Measurements from ENCODE around the gene PSME4. TPM values are rescaled to one million over a fixed set of nuclear protein-coding genes. Genes with fewer than 3 reads are reported as not detected.

The PSME4 gene
- total and polyA plus RNA-seq, 2 donors (not counting 1 experiment from before 2014, with no cell fraction given): 34.5 to 61.9 TPM

- 100% methylated on average over 1 of the region's 3 CpGs for WGBS (ENCODE audit: insufficient coverage)
- H3K4me2 ChIP-seq (replicated peaks; ENCODE audit: low read depth, low read length, poor library complexity, severe bottlenecking): no peak overlapping the region
- H3K9me3 ChIP-seq (ENCODE audit: control extremely low read depth in 1 of 3, control insufficient read depth in 2 of 3, insufficient read depth in 1 of 3, low read length in 2 of 3): no peaks in the 10 kb centered on the region
- H3K4me1 Mint-ChIP-seq: no peaks in the 10 kb centered on the region
- H3K27me3 ChIP-seq (replicated peaks in 1 of 4; ENCODE audit: control extremely low read depth in 1 of 4, control insufficient read depth in 3 of 4, insufficient read depth in 4 of 4, low read length in 3 of 4): no peaks in the 10 kb centered on the region
- no peak overlapping the region for H3K27ac ChIP-seq (ENCODE audit: low read length in 2 of 2)
- H3K79me2 ChIP-seq (ENCODE audit: control insufficient read depth, insufficient read depth, low read length): no peaks in the 10 kb centered on the region
- DNase-seq: no peak
- no peak overlapping the region for H3K9ac ChIP-seq (ENCODE audit: low read length)
- no peaks in the 10 kb centered on the region for H3K27me3 Mint-ChIP-seq
- H3K4me1 ChIP-seq (ENCODE audit: control insufficient read depth in 2 of 2, insufficient read depth in 2 of 2, low read length in 2 of 2): no peaks in the 10 kb centered on the region
- TF ChIP-seq EZH2 (IDR thresholded peaks at IDR 0.05; ENCODE audit: borderline replicate concordance, insufficient read depth, low read depth, low read length, poor library complexity, severe bottlenecking): no peak
- TF ChIP-seq CTCF (IDR thresholded peaks at IDR 0.05): no peak
- intact Hi-C loops (cut with micrococcal nuclease): no loop called here
- no peak overlapping the region for H2AFZ ChIP-seq (ENCODE audit: insufficient read depth, low read depth, low read length, poor library complexity, severe bottlenecking)
- CTCF ChIA-PET: no interaction called here
- H3K4me3 ChIP-seq (ENCODE audit: control extremely low read depth in 1 of 5, extremely low read depth in 1 of 5, insufficient read depth in 1 of 5, low read depth in 2 of 5, low read length in 4 of 5): no peak overlapping the region
- no peak overlapping the region for H3K27ac Mint-ChIP-seq
- H3K9me3 Mint-ChIP-seq (ENCODE audit: insufficient read depth): peaks cover 3% of the 10 kb centered on the region
- no peaks in the 10 kb centered on the region for H4K20me1 ChIP-seq (ENCODE audit: control insufficient read depth, insufficient read depth, low read length, poor library complexity, severe bottlenecking)
- no peak for ATAC-seq (ENCODE audit: low read depth)
- POLR2A ChIA-PET: no interaction called here
- peaks cover 0 to 2% of the 10 kb centered on the region in 2 experiments for H3K36me3 ChIP-seq (replicated peaks in 1 of 2; ENCODE audit: control extremely low read depth in 1 of 2, control insufficient read depth in 1 of 2, extremely low read depth in 1 of 2, insufficient read depth in 2 of 2, low read length in 1 of 2)
- H3K4me3 Mint-ChIP-seq: no peak overlapping the region
Measured at GRCh38 chr2:53827398-53828175, 143.2 kb downstream of the PSME4 start.

- no peaks in the 10 kb centered on the region for H3K27me3 Mint-ChIP-seq
- H3K79me2 ChIP-seq (ENCODE audit: control insufficient read depth, insufficient read depth, low read length): no peaks in the 10 kb centered on the region
- no peak overlapping the region for H3K9ac ChIP-seq (ENCODE audit: low read length)
- CTCF ChIA-PET: no interaction called here
- POLR2A ChIA-PET: no interaction called here
- 100% methylated on average over 1 of the region's 3 CpGs for WGBS (ENCODE audit: insufficient coverage)
- H3K27me3 ChIP-seq (replicated peaks in 1 of 4; ENCODE audit: control extremely low read depth in 1 of 4, control insufficient read depth in 3 of 4, insufficient read depth in 4 of 4, low read length in 3 of 4): no peaks in the 10 kb centered on the region
- no peak overlapping the region for H3K4me3 Mint-ChIP-seq
- no peaks in the 10 kb centered on the region for H3K9me3 ChIP-seq (ENCODE audit: control extremely low read depth in 1 of 3, control insufficient read depth in 2 of 3, insufficient read depth in 1 of 3, low read length in 2 of 3)
- H3K4me1 Mint-ChIP-seq: no peaks in the 10 kb centered on the region
- no peaks in the 10 kb centered on the region for H4K20me1 ChIP-seq (ENCODE audit: control insufficient read depth, insufficient read depth, low read length, poor library complexity, severe bottlenecking)
- H3K4me1 ChIP-seq (ENCODE audit: control insufficient read depth in 2 of 2, insufficient read depth in 2 of 2, low read length in 2 of 2): no peaks in the 10 kb centered on the region
- H3K27ac Mint-ChIP-seq: no peak overlapping the region
- TF ChIP-seq CTCF (IDR thresholded peaks at IDR 0.05) (no peak), EZH2 (IDR thresholded peaks at IDR 0.05; ENCODE audit: borderline replicate concordance, insufficient read depth, low read depth, low read length, poor library complexity, severe bottlenecking) (no peak)
- intact Hi-C loops (cut with micrococcal nuclease): no loop called here
- H3K4me2 ChIP-seq (replicated peaks; ENCODE audit: low read depth, low read length, poor library complexity, severe bottlenecking): no peak overlapping the region
- no peak overlapping the region for H3K4me3 ChIP-seq (ENCODE audit: control extremely low read depth in 1 of 5, extremely low read depth in 1 of 5, insufficient read depth in 1 of 5, low read depth in 2 of 5, low read length in 4 of 5)
- no peak for DNase-seq
- H3K27ac ChIP-seq (ENCODE audit: low read length in 2 of 2): no peak overlapping the region
- peaks cover 0 to 2% of the 10 kb centered on the region in 2 experiments for H3K36me3 ChIP-seq (replicated peaks in 1 of 2; ENCODE audit: control extremely low read depth in 1 of 2, control insufficient read depth in 1 of 2, extremely low read depth in 1 of 2, insufficient read depth in 2 of 2, low read length in 1 of 2)
- H2AFZ ChIP-seq (ENCODE audit: insufficient read depth, low read depth, low read length, poor library complexity, severe bottlenecking): no peak overlapping the region
- no peak for ATAC-seq (ENCODE audit: low read depth)
- peaks cover 3% of the 10 kb centered on the region for H3K9me3 Mint-ChIP-seq (ENCODE audit: insufficient read depth)
Measured at GRCh38 chr2:53826587-53827397, 144.0 kb downstream of the PSME4 start.
